Measurements from ENCODE around the gene ALKBH3.

GRCh38 chr11:43905813-43906241 lies 25.2 kb downstream of the ALKBH3 start:
- no peak for TF ChIP-seq CTCF (IDR thresholded peaks at IDR 0.05)
- no peak for TF ChIP-seq POLR2AphosphoS5 (IDR thresholded peaks at IDR 0.05)

Measured in stomach (tissue), 4 donors.